ENCODE data around the gene ATF7.

Gene ATF7

GRCh38 chr12:53625946-53626701 lies at the start of gene ATF7:
Gene ATF7 (minus strand): TSS chr12:53626382. CDS start chr12:53601000, 25,382 bp downstream.
- peak; percentile 99 for DNase-seq (ENCODE audit: low read depth in 2 of 2)
- H3K4me3 ChIP-seq (replicated peaks in 1 of 2; ENCODE audit: low read depth in 2 of 2, low read length in 2 of 2): peak within 1 kb of the TSS; percentile 60 to 91
- no peak for TF ChIP-seq CTCF (IDR thresholded peaks at IDR 0.05; ENCODE audit: low read depth, low read length)

- DNase-seq (ENCODE audit: low read depth in 2 of 2): peak in 1 of 2 donors; percentile 25
- no peak for TF ChIP-seq CTCF (IDR thresholded peaks at IDR 0.05; ENCODE audit: low read depth, low read length)
- peak overlapping the region; percentile 78 to 79 for H3K4me3 ChIP-seq (replicated peaks in 1 of 2; ENCODE audit: low read depth in 2 of 2, low read length in 2 of 2)
Measured at GRCh38 chr12:53674977-53675700, 49.0 kb upstream of the ATF7 start.

- H3K4me3 ChIP-seq (replicated peaks in 1 of 2; ENCODE audit: low read depth in 2 of 2, low read length in 2 of 2): no peak overlapping the region
- no peak for DNase-seq (ENCODE audit: low read depth in 2 of 2)
- no peak for TF ChIP-seq CTCF (IDR thresholded peaks at IDR 0.05; ENCODE audit: low read depth, low read length)
Measured at GRCh38 chr12:53670971-53671370, 44.8 kb upstream of the ATF7 start.

- H3K4me3 ChIP-seq (replicated peaks in 1 of 2; ENCODE audit: low read depth in 2 of 2, low read length in 2 of 2): no peak overlapping the region
- peak; percentile 9 to 20 for DNase-seq (ENCODE audit: low read depth in 2 of 2)
- no peak for TF ChIP-seq CTCF (IDR thresholded peaks at IDR 0.05; ENCODE audit: low read depth, low read length)
Measured at GRCh38 chr12:53670308-53670707, 44.1 kb upstream of the ATF7 start.

GRCh38 chr12:53667080-53667479 lies 40.9 kb upstream of the ATF7 start:
- H3K4me3 ChIP-seq (replicated peaks in 1 of 2; ENCODE audit: low read depth in 2 of 2, low read length in 2 of 2): no peak overlapping the region
- no peak for TF ChIP-seq CTCF (IDR thresholded peaks at IDR 0.05; ENCODE audit: low read depth, low read length)
- DNase-seq (ENCODE audit: low read depth in 2 of 2): no peak

GRCh38 chr12:53664936-53665335 lies 38.8 kb upstream of the ATF7 start:
- DNase-seq (ENCODE audit: low read depth in 2 of 2): no peak
- TF ChIP-seq CTCF (IDR thresholded peaks at IDR 0.05; ENCODE audit: low read depth, low read length): no peak
- no peak overlapping the region for H3K4me3 ChIP-seq (replicated peaks in 1 of 2; ENCODE audit: low read depth in 2 of 2, low read length in 2 of 2)

Measured in cardiac fibroblast (primary cell).